SK-N-SH (cell line): ENCODE data around the gene DENND6B. TPM values are rescaled to one million over a fixed set of nuclear protein-coding genes. Genes with fewer than 3 reads are reported as not detected.

Experiments
- CTCF ChIA-PET: fragments of 300-600, 350-600 bp; formaldehyde crosslinking; extraction: SDS; loops from one replicate; lab custom pipeline; 2021; lab: Yijun Ruan, JAX
- POLR2A ChIA-PET: fragments of 350-600 bp; sonication (Branson Sonifier 250); formaldehyde crosslinking; extraction: SDS; loops from one replicate; lab custom pipeline; 2020; ENCODE audit warnings: antibody characterized with exemption, inconsistent platforms; lab: Yijun Ruan, JAX
- DNase-seq: peaks from one replicate; pipeline ENCODE4 v3.0.0; 2012
- H2AFZ ChIP-seq: fragments of 200-600 bp; sonication (generic); 2 replicates; pipeline ENCODE4 v1.8.1; 2016; ENCODE audit warnings: antibody characterized with exemption, mild to moderate bottlenecking, low read depth
- H3F3A ChIP-seq: fragments of 200-600 bp; sonication (generic); replicated peaks from 2 replicates; pipeline ENCODE3; 2016; ENCODE audit warnings: antibody characterized with exemption, mild to moderate bottlenecking; ENCODE audit not compliant: insufficient read depth
- H3K27ac ChIP-seq, 2 experiments: fragments of 200-500 bp in 1 of 2; fragments of 200-600 bp in 1 of 2; sonication (Bioruptor generic) in 1 of 2; sonication (generic), shearing (Covaris generic) in 1 of 2; 2 replicates each; pipeline versions ENCODE4 v1.5.1 to v1.6.1; 2014 to 2016; ENCODE audit warnings: low read depth in 2 of 2, inconsistent platforms in 1 of 2, low read length in 1 of 2, mild to moderate bottlenecking in 1 of 2, mixed read lengths in 1 of 2
- H3K27me3 ChIP-seq: fragments of 200-600 bp; sonication (generic), shearing (Covaris generic); 2 replicates; pipeline ENCODE4 v1.6.1; 2016; ENCODE audit warnings: mixed run types; ENCODE audit not compliant: insufficient read depth
- H3K36me3 ChIP-seq, 2 experiments: fragments of 200-500 bp in 1 of 2; fragments of 200-600 bp in 1 of 2; sonication (Bioruptor generic) in 1 of 2; sonication (generic) in 1 of 2; replicated peaks in 1 of 2; 2 replicates each; pipeline versions ENCODE3 to v1.5.1; 2014 to 2016; ENCODE audit warnings: low read length in 1 of 2, mild to moderate bottlenecking in 1 of 2; ENCODE audit not compliant: insufficient read depth in 2 of 2, control insufficient read depth in 1 of 2
- H3K4me1 ChIP-seq, 2 experiments: fragments of 200-500 bp in 1 of 2; fragments of 200-600 bp in 1 of 2; sonication (Bioruptor generic) in 1 of 2; sonication (generic), shearing (Covaris generic) in 1 of 2; 2 replicates each; pipeline versions ENCODE4 v1.5.1 to v1.6.1; 2014 to 2016; ENCODE audit warnings: low read depth in 1 of 2, low read length in 1 of 2, mixed run types in 1 of 2; ENCODE audit not compliant: insufficient read depth in 2 of 2, control insufficient read depth in 1 of 2
- H3K4me2 ChIP-seq: fragments of 200-600 bp; sonication (generic), shearing (Covaris generic); 2 replicates; pipeline ENCODE4 v1.6.1; 2017; ENCODE audit warnings: mixed run types
- H3K4me3 ChIP-seq, 2 experiments: fragments of 200-500 bp in 1 of 2; fragments of 200-600 bp in 1 of 2; sonication (Bioruptor generic) in 1 of 2; sonication (generic), shearing (Covaris generic) in 1 of 2; 2 replicates each; pipeline versions ENCODE4 v1.5.1 to v1.8.1; 2014 to 2016; ENCODE audit warnings: low read depth in 2 of 2, inconsistent platforms in 1 of 2, low read length in 1 of 2, mild to moderate bottlenecking in 1 of 2, mixed read lengths in 1 of 2, moderate library complexity in 1 of 2
- H3K79me2 ChIP-seq: fragments of 200-600 bp; sonication (generic); 2 replicates; pipeline ENCODE4 v1.8.1; 2017; ENCODE audit warnings: mild to moderate bottlenecking; ENCODE audit not compliant: insufficient read depth
- H3K9ac ChIP-seq: fragments of 200-600 bp; sonication (generic); 2 replicates; pipeline ENCODE4 v1.6.1; 2017; ENCODE audit warnings: mixed run types
- H3K9me2 ChIP-seq: fragments of 200-600 bp; sonication (generic); 2 replicates; pipeline ENCODE4 v1.6.1; 2017; ENCODE audit warnings: mixed run types
- H3K9me3 ChIP-seq: fragments of 200-600 bp; sonication (generic); 2 replicates; pipeline ENCODE4 v1.6.1; 2017; ENCODE audit warnings: mixed run types, mild to moderate bottlenecking, moderate library complexity
- H4K20me1 ChIP-seq: fragments of 200-600 bp; sonication (generic); 2 replicates; pipeline ENCODE4 v1.6.1; 2017; ENCODE audit warnings: mild to moderate bottlenecking, mixed run types; ENCODE audit not compliant: insufficient read depth
- ELF1 ChIP-seq: IDR thresholded peaks from 2 replicates; pipeline ENCODE4 v1.4.0; 2012
- FOXJ3 ChIP-seq: sonication (generic); formaldehyde crosslinking; IDR thresholded peaks from 2 replicates; pipeline ENCODE4 v1.5.1; 2020; ENCODE audit warnings: mild to moderate bottlenecking, missing genetic modification reagents
- GABPA ChIP-seq: IDR thresholded peaks from 2 replicates; pipeline ENCODE4 v1.4.0; 2012; ENCODE audit warnings: low read depth, mild to moderate bottlenecking
- GATA2 ChIP-seq: sonication (generic); formaldehyde crosslinking; IDR thresholded peaks from 2 replicates; pipeline ENCODE4 v1.5.0; 2020; ENCODE audit warnings: mild to moderate bottlenecking, missing genetic modification reagents
- MEF2A ChIP-seq: IDR thresholded peaks from 2 replicates; pipeline ENCODE4 v1.4.0; 2012; ENCODE audit warnings: low read depth, borderline replicate concordance
- NRF1 ChIP-seq: IDR thresholded peaks from 2 replicates; pipeline ENCODE4 v1.6.1; 2012; ENCODE audit warnings: low read depth, mild to moderate bottlenecking, low read length
- RAD21 ChIP-seq: IDR thresholded peaks from 2 replicates; pipeline ENCODE4 v1.6.1; 2012; ENCODE audit warnings: mild to moderate bottlenecking, low read length
- TAF1 ChIP-seq: IDR thresholded peaks from 2 replicates; pipeline ENCODE4 v1.6.1; 2012; ENCODE audit warnings: low read depth, mild to moderate bottlenecking, low read length, moderate library complexity, borderline replicate concordance
- TCF12 ChIP-seq: IDR thresholded peaks from 2 replicates; pipeline ENCODE4 v1.4.0; 2012
- TEAD4 ChIP-seq: IDR thresholded peaks from 2 replicates; pipeline ENCODE4 v1.4.0; 2012; ENCODE audit warnings: mild to moderate bottlenecking, borderline replicate concordance; ENCODE audit not compliant: insufficient read depth
- YY1 ChIP-seq: IDR thresholded peaks from 2 replicates; pipeline ENCODE4 v1.4.0; 2012; ENCODE audit warnings: low read depth, mild to moderate bottlenecking
- WGBS: methylation state at CpG from one replicate; pipeline ENCODE4 v1.1.6; 2017; ENCODE audit warnings: low lambda C conversion rate; 5-methylcytosine and 5-hydroxymethylcytosine counted together
- polyA plus RNA-seq, 3 experiments: library from polyadenylated mRNA; depleted of rRNA; stranded (reverse); fragments of >200 nt; gene quantifications; 2 replicates each; pipeline ENCODE4 v1.2.3, GENCODE V29; 2012
- TF ChIP-seq, protein P1 (sequence below): IDR thresholded peaks from 2 replicates; pipeline ENCODE4 v1.4.0; 2012; ENCODE audit warnings: low read depth
- TF ChIP-seq, protein P2 (sequence below): fragments of 200-600 bp; sonication (generic); IDR thresholded peaks from 2 replicates; pipeline ENCODE4 v1.6.1; 2017; ENCODE audit warnings: antibody characterized with exemption, mild to moderate bottlenecking, moderate library complexity
- TF ChIP-seq, protein P3 (sequence below): IDR thresholded peaks from 2 replicates; pipeline ENCODE4; 2012
- TF ChIP-seq, protein P4 (sequence below): IDR thresholded peaks from 2 replicates; pipeline ENCODE4 v1.4.0; 2012; ENCODE audit warnings: low read depth, borderline replicate concordance

The DENND6B gene
- polyA plus RNA-seq, 1 of the 3 experiments (the other 2 are of a cell fraction), result 5.6 TPM

DNA sequence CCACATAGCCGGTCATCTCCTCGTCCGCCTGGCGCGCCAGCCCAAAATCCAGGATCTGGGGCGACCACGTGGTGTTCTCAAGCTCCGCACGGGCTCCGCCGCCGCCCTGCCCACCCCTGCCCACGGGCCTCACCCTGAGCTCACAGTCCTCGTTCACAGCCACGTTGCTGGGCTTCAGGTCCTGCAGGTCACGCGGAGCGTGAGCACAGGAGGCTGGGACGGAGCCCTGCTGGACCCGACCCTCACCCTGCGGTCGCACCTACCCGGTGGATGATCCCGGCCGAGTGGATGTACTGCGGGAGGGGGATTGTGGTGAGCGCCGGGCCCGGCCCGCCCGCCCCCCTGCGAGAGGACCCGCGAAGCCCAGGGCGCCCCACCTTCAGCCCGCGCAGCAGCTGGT is 59.8 kb downstream of the DENND6B start:
- Histone ChIP-seq H3K9ac (no peak overlapping the region), H3F3A (peaks cover 11% of the 10 kb centered on the region), H2AFZ (no peak overlapping the region), H3K27me3 (no peaks in the 10 kb centered on the region), H3K4me2 (no peak overlapping the region), H3K9me2 (no peaks in the 10 kb centered on the region), H3K79me2 (no peaks in the 10 kb centered on the region), H4K20me1 (no peaks in the 10 kb centered on the region), H3K36me3 (peaks cover 0 to 9% of the 10 kb centered on the region in 2 experiments), H3K9me3 (no peaks in the 10 kb centered on the region), H3K4me1 (peaks cover 20 to 30% of the 10 kb centered on the region in 2 experiments; a peak in 2 of 4 replicates), H3K4me3 (no peak overlapping the region), H3K27ac (no peak overlapping the region)
- ChIA-PET POLR2A (no interaction called here), CTCF (interaction anchor here (0.6 to 11.4 kb wide), 5 partner anchors 9 to 76 kb away, joined by 3 to 72 read pairs (median 3); partner anchors contain the start of gene HDAC10)
- 91% methylated on average over 20 of the region's 37 CpGs for WGBS
- no peak for DNase-seq
- TF ChIP-seq, protein P1, sequence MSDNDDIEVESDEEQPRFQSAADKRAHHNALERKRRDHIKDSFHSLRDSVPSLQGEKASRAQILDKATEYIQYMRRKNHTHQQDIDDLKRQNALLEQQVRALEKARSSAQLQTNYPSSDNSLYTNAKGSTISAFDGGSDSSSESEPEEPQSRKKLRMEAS, result no peak
- TF ChIP-seq MEF2A (no peak), YY1 (no peak), GABPA (no peak), GATA2 (CRISPR knock-in tag) (no peak), NRF1 (no peak), TEAD4 (no peak), TAF1 (no peak)
- TF ChIP-seq, protein P2, sequence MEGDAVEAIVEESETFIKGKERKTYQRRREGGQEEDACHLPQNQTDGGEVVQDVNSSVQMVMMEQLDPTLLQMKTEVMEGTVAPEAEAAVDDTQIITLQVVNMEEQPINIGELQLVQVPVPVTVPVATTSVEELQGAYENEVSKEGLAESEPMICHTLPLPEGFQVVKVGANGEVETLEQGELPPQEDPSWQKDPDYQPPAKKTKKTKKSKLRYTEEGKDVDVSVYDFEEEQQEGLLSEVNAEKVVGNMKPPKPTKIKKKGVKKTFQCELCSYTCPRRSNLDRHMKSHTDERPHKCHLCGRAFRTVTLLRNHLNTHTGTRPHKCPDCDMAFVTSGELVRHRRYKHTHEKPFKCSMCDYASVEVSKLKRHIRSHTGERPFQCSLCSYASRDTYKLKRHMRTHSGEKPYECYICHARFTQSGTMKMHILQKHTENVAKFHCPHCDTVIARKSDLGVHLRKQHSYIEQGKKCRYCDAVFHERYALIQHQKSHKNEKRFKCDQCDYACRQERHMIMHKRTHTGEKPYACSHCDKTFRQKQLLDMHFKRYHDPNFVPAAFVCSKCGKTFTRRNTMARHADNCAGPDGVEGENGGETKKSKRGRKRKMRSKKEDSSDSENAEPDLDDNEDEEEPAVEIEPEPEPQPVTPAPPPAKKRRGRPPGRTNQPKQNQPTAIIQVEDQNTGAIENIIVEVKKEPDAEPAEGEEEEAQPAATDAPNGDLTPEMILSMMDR, result no peak

DNA sequence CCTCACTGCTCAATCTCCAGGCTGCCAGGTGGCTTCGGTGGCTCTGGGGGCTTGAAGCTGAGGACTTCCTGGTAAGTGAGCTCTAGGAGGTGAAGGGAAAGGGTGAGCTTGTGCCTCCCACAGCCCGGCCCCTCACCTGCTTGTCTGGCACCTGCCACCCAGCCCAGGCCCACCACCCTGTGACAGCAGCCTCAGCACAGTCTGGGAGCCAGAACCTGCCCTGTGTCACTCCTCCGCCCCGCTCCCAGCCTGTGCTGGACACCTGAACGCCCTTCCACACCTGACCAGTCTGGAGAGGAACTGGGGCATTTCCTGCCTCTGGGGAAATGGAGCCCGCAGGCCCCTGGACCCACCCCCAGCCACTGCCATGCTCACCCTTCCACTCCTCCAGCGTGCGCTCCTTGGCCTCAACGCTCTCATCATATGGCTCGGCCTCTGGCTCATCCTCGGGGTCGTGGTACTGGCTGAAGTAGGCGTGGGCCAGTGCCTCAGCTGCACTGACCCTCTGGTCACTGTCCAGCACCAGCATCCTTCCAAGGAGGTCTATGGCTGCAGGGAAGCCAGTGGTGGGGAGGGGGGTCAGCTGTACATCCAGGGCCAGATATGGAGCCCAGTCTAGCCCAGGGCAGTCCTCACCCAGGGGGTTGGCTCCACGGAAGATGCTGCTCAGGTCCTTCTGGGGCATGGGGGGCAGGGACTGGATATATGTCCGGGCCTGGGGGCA is 61.7 kb downstream of the DENND6B start:
- Histone ChIP-seq H3K36me3 (peaks cover 0 to 9% of the 10 kb centered on the region in 2 experiments), H3K4me1 (peaks cover 14 to 33% of the 10 kb centered on the region in 2 experiments; a peak in 2 of 4 replicates), H3K4me3 (no peak overlapping the region), H3K9me2 (no peaks in the 10 kb centered on the region), H3K27me3 (no peaks in the 10 kb centered on the region), H3K4me2 (no peak overlapping the region), H4K20me1 (no peaks in the 10 kb centered on the region), H3K9me3 (no peaks in the 10 kb centered on the region), H2AFZ (no peak overlapping the region), H3K9ac (no peak overlapping the region), H3K79me2 (peaks cover 7% of the 10 kb centered on the region), H3F3A (peaks cover 7% of the 10 kb centered on the region), H3K27ac (no peak overlapping the region)
- TF ChIP-seq GABPA (no peak), NRF1 (no peak), RAD21 (no peak), TCF12 (no peak), ELF1 (no peak), MEF2A (no peak), FOXJ3 (CRISPR knock-in tag) (no peak)
- TF ChIP-seq, protein P3, sequence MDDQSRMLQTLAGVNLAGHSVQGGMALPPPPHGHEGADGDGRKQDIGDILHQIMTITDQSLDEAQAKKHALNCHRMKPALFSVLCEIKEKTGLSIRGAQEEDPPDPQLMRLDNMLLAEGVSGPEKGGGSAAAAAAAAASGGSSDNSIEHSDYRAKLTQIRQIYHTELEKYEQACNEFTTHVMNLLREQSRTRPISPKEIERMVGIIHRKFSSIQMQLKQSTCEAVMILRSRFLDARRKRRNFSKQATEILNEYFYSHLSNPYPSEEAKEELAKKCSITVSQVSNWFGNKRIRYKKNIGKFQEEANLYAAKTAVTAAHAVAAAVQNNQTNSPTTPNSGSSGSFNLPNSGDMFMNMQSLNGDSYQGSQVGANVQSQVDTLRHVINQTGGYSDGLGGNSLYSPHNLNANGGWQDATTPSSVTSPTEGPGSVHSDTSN, result no peak
- TF ChIP-seq, protein P1, result no peak
- TF ChIP-seq, protein P2, result no peak
- TF ChIP-seq, protein P4, sequence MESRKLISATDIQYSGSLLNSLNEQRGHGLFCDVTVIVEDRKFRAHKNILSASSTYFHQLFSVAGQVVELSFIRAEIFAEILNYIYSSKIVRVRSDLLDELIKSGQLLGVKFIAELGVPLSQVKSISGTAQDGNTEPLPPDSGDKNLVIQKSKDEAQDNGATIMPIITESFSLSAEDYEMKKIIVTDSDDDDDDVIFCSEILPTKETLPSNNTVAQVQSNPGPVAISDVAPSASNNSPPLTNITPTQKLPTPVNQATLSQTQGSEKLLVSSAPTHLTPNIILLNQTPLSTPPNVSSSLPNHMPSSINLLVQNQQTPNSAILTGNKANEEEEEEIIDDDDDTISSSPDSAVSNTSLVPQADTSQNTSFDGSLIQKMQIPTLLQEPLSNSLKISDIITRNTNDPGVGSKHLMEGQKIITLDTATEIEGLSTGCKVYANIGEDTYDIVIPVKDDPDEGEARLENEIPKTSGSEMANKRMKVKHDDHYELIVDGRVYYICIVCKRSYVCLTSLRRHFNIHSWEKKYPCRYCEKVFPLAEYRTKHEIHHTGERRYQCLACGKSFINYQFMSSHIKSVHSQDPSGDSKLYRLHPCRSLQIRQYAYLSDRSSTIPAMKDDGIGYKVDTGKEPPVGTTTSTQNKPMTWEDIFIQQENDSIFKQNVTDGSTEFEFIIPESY, result no peak
- DNase-seq, result no peak
- ChIA-PET POLR2A (no interaction called here), CTCF (interaction anchor here (0.6 to 11.4 kb wide), 4 partner anchors 10 to 54 kb away, joined by 5 to 72 read pairs (median 20); partner anchors contain the start of gene HDAC10)
- 84% methylated on average over 7 of the region's 15 CpGs for WGBS
